GM21423 (cell line): ENCODE measurements around the gene CDC37L1.

ENCODE experiments used
- ATAC-seq: cut with Tn5 transposase; IDR thresholded peaks from one replicate; pipeline ENCODE4 v1.9.1; 2021; ENCODE audit warnings: mild to moderate bottlenecking, moderate library complexity; ENCODE audit not compliant: unreplicated experiment

CDC37L1 gene

GRCh38 chr9:4667681-4668080 lies 11.7 kb upstream of the CDC37L1 start:
- ATAC-seq, result no peak

GRCh38 chr9:4668604-4669003 lies 10.8 kb upstream of the CDC37L1 start:
- ATAC-seq, result no peak

GRCh38 chr9:4669890-4670289 lies 9.5 kb upstream of the CDC37L1 start:
- ATAC-seq, result no peak

- no peak for ATAC-seq
These were observed 8.8 kb upstream of the CDC37L1 start for GRCh38 chr9:4670591-4670990.

GRCh38 chr9:4671737-4672136 lies 7.6 kb upstream of the CDC37L1 start:
- no peak for ATAC-seq

- ATAC-seq, result no peak
These were observed 4.6 kb upstream of the CDC37L1 start for GRCh38 chr9:4674783-4675182.

GRCh38 chr9:4677392-4677791 lies 2.0 kb upstream of the CDC37L1 start:
- ATAC-seq, result no peak

GRCh38 chr9:4678679-4679267 lies 596 bp upstream of the CDC37L1 start:
- ATAC-seq, result peak; percentile 17

- ATAC-seq, result no peak
These were observed 780 bp downstream of the CDC37L1 start for GRCh38 chr9:4680173-4680525.

- no peak for ATAC-seq
These were observed 1.4 kb downstream of the CDC37L1 start for GRCh38 chr9:4680750-4681149.

GRCh38 chr9:4684820-4685219 lies 5.5 kb downstream of the CDC37L1 start:
- no peak for ATAC-seq

GRCh38 chr9:4686112-4686511 lies 6.7 kb downstream of the CDC37L1 start:
- ATAC-seq, result no peak

GRCh38 chr9:4686584-4686983 lies 7.2 kb downstream of the CDC37L1 start:
- ATAC-seq, result no peak

GRCh38 chr9:4689021-4689420 lies 9.7 kb downstream of the CDC37L1 start:
- no peak for ATAC-seq

GRCh38 chr9:4689687-4690104 lies 10.3 kb downstream of the CDC37L1 start:
- peak; percentile 62 for ATAC-seq

GRCh38 chr9:4690144-4690543 lies 10.8 kb downstream of the CDC37L1 start:
- peak; percentile 47 for ATAC-seq

- no peak for ATAC-seq
These were observed 12.4 kb downstream of the CDC37L1 start for GRCh38 chr9:4691795-4692194.

- ATAC-seq, result no peak
These were observed 20.7 kb downstream of the CDC37L1 start for GRCh38 chr9:4700091-4700490.

GRCh38 chr9:4700932-4701331 lies 21.6 kb downstream of the CDC37L1 start:
- no peak for ATAC-seq

- ATAC-seq, result no peak
These were observed 22.2 kb downstream of the CDC37L1 start for GRCh38 chr9:4701526-4701925.

GRCh38 chr9:4704129-4704528 lies 24.8 kb downstream of the CDC37L1 start:
- no peak for ATAC-seq

GRCh38 chr9:4706021-4706420 lies 26.7 kb downstream of the CDC37L1 start:
- ATAC-seq, result no peak

- ATAC-seq, result no peak
These were observed 27.7 kb downstream of the CDC37L1 start for GRCh38 chr9:4706971-4707622.
